CD4-positive, CD25-positive, alpha-beta regulatory T cell (primary cell): ENCODE measurements around the gene TNKS1BP1. TPM values are rescaled to one million over a fixed set of nuclear protein-coding genes. Genes with fewer than 3 reads are reported as not detected.
A peak's percentile ranks its signal among the peaks of the same experiment; 100 is the strongest.

Source experiments
- ATAC-seq, 2 donors: fragments of 150-1000 bp; cut with Tn5 transposase; one replicate each; pipeline ENCODE4 v1.10.0; 2021; ENCODE audit warnings: low read depth in 2 of 2, moderate number of reproducible peaks in 2 of 2, moderate library complexity in 1 of 2
- DNase-seq, 3 donors: peaks; one replicate each; pipeline versions ENCODE4 v3.0.0 to v3.0.0-alpha.2; 2012 to 2022; ENCODE audit warnings: mixed read lengths in 1 of 3
- H3K27ac ChIP-seq: one replicate; pipeline ENCODE4 v1.7.0; 2013; ENCODE audit warnings: mild to moderate bottlenecking, low read length; ENCODE audit not compliant: insufficient read depth, poor library complexity, severe bottlenecking
- H3K27me3 ChIP-seq: one replicate; pipeline ENCODE4 v1.7.0; 2013; ENCODE audit warnings: low read length; ENCODE audit not compliant: control insufficient read depth, insufficient read depth
- H3K36me3 ChIP-seq: one replicate; pipeline ENCODE4 v1.7.0; 2013; ENCODE audit warnings: mild to moderate bottlenecking, low read length, moderate library complexity; ENCODE audit not compliant: control insufficient read depth, insufficient read depth
- H3K4me1 ChIP-seq: 2 replicates; pipeline ENCODE4 v1.7.0; 2013; ENCODE audit warnings: mild to moderate bottlenecking, low read length; ENCODE audit not compliant: insufficient read depth, control insufficient read depth, poor library complexity, severe bottlenecking
- H3K4me3 ChIP-seq: one replicate; pipeline ENCODE4 v1.7.0; 2013; ENCODE audit warnings: low read depth, mild to moderate bottlenecking, low read length, moderate library complexity
- H3K9me3 ChIP-seq, 2 experiments: 1 replicate in 1 of 2; 2 replicates in 1 of 2; pipeline ENCODE4 v1.7.0; 2013; ENCODE audit warnings: low read length in 2 of 2, mild to moderate bottlenecking in 1 of 2, moderate library complexity in 1 of 2; ENCODE audit not compliant: control insufficient read depth in 2 of 2
- H3K27ac Mint-ChIP-seq, 3 donors: one replicate each; pipeline ENCODE4 v1.8.0; 2020 to 2022; ENCODE audit warnings: mild to moderate bottlenecking in 3 of 3, mixed read lengths in 3 of 3, moderate library complexity in 2 of 3
- H3K27me3 Mint-ChIP-seq: one replicate; pipeline ENCODE4 v1.8.0; 2022; ENCODE audit warnings: mild to moderate bottlenecking, mixed read lengths
- H3K36me3 Mint-ChIP-seq: one replicate; pipeline ENCODE4 v1.8.0; 2020; ENCODE audit warnings: mixed read lengths
- H3K4me1 Mint-ChIP-seq, 4 donors: one replicate each; pipeline ENCODE4 v1.8.0; 2020 to 2022; ENCODE audit warnings: mixed read lengths in 4 of 4, mild to moderate bottlenecking in 1 of 4
- H3K4me3 Mint-ChIP-seq, 4 donors: one replicate each; pipeline ENCODE4 v1.8.0; 2020 to 2022; ENCODE audit warnings: mild to moderate bottlenecking in 4 of 4, mixed read lengths in 4 of 4, moderate library complexity in 3 of 4
- H3K9me3 Mint-ChIP-seq, 7 donors: one replicate each; pipeline ENCODE4 v1.8.0; 2020 to 2022; ENCODE audit warnings: mixed read lengths in 7 of 7, mild to moderate bottlenecking in 3 of 7, moderate library complexity in 2 of 7
- polyA plus RNA-seq, 4 donors: library from polyadenylated mRNA; unstranded; fragments of 300-500 nt; fragmentation: Illumina TruSeq; gene quantifications; one replicate each; pipeline ENCODE4 v1.2.3, GENCODE V29; 2021
- total RNA-seq: library from RNA; stranded (reverse); gene quantifications from one replicate; pipeline ENCODE4 v1.2.3, GENCODE V29; 2022

The TNKS1BP1 gene
- total and polyA plus RNA-seq, 5 donors from 2014 or later = 1.5 to 16.3 (median 2.1) TPM

DNA sequence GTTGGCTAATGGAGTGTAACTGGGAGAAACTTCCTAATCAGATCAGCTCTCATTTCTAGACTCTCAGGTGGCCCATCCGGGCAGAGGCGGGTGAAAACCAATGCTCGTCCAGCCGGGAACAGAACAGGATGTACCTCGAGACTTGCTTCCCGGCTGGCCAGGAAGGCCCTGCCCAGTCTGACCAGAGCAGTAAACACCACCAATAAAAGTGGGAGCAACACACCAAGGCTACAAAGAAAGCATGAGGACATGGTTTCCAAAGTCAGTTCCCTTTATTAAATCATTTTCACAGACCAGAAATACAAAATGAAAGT lies 940 bp upstream of the TNKS1BP1 start:
- peaks cover 19% of the 10 kb centered on the region for H3K4me1 ChIP-seq
- H3K27ac ChIP-seq = peak overlapping the region; percentile 83
- Mint-ChIP-seq H3K27me3 (no peaks in the 10 kb centered on the region), H3K4me1 (peaks cover 0 to 58% (median 33%) of the 10 kb centered on the region in 4 donors), H3K36me3 (peaks cover 44% of the 10 kb centered on the region), H3K4me3 (peak overlapping the region; percentile 89 to 94 (median 90)), H3K27ac (peak overlapping the region; percentile 97 to 98 (median 98)), H3K9me3 (no peaks in the 10 kb centered on the region)
- ATAC-seq = no peak
- H3K36me3 ChIP-seq = peaks cover 36% of the 10 kb centered on the region
- H3K27me3 ChIP-seq = no peaks in the 10 kb centered on the region
- no peaks in the 10 kb centered on the region for H3K9me3 ChIP-seq
- DNase-seq = no peak
- peak overlapping the region; percentile 96 for H3K4me3 ChIP-seq

DNA sequence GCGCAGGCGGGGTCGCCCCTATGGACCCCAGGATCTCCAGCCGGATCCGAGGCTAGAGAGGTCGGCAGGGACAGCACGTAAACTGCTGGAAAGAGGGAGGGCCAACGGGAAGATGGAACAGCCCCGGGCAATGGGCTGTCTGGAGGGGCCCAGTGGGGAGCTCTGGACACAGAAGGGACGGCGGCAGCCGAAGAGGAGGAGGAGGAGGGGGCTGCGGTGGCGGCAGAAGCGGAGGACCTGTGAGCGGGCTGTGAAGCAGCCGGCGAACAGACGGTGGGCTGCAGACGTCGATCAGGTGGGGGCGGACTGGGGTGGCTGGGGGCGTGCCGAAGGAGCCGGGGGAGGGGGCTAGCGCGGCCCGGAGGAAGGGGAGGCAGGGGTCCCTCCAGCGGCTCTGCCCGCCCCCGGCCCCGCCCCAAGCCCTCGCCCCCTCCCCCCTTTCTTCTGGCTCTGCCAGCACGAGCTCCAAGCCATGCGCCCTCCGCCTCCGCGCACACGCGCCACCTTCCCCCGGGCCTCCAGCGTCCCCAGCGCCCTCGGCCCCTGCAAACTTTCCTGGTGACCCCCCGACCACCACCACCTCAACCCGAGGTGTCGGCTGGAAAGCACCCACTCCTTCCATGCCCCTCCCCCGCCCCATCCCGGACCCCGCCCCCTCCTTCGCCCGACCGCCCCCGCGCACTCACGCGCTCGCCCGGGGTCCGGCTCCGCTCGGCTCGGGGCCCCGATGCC lies 432 bp downstream of the TNKS1BP1 start:
- H3K4me1 ChIP-seq = peaks cover 19% of the 10 kb centered on the region
- H3K9me3 Mint-ChIP-seq = no peaks in the 10 kb centered on the region
- peaks cover 22% of the 10 kb centered on the region for H3K36me3 ChIP-seq
- H3K9me3 ChIP-seq = no peaks in the 10 kb centered on the region
- no peaks in the 10 kb centered on the region for H3K27me3 Mint-ChIP-seq
- peaks cover 0 to 57% (median 31%) of the 10 kb centered on the region in 4 donors for H3K4me1 Mint-ChIP-seq
- peak overlapping the region; percentile 83 for H3K27ac ChIP-seq
- H3K4me3 ChIP-seq = no peak overlapping the region
- DNase-seq (peak in 2 of 3 donors; percentile 20 to 28), ATAC-seq (no peak)
- H3K27ac Mint-ChIP-seq = peak overlapping the region; percentile 48 to 91 (median 58)
- peak overlapping the region; percentile 84 to 94 (median 89) for H3K4me3 Mint-ChIP-seq
- H3K27me3 ChIP-seq = no peaks in the 10 kb centered on the region
- H3K36me3 Mint-ChIP-seq = peaks cover 35% of the 10 kb centered on the region

DNA sequence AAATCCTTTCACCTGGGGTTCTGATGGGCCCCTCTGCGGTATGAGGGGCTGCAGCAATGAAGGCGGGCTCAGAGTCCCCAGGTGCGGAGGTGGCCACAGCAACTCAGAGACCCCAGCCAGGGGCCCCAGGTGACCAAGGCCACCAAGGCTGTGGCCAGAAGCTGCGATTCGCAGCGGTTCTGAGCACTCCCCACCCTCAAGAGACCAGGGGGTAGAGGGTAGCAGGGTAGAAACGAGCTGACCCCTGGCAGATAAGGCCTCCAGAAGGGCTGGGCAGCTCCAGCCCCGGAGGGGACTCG lies 948 bp downstream of the TNKS1BP1 start:
- H3K4me3 Mint-ChIP-seq = peak overlapping the region; percentile 84 to 94 (median 89)
- Histone ChIP-seq H3K4me1 (peaks cover 19% of the 10 kb centered on the region), H3K27ac (peak overlapping the region; percentile 43), H3K4me3 (no peak overlapping the region), H3K9me3 (no peaks in the 10 kb centered on the region), H3K36me3 (peaks cover 17% of the 10 kb centered on the region), H3K27me3 (no peaks in the 10 kb centered on the region)
- H3K9me3 Mint-ChIP-seq = no peaks in the 10 kb centered on the region
- peaks cover 0 to 57% (median 31%) of the 10 kb centered on the region in 4 donors for H3K4me1 Mint-ChIP-seq
- H3K36me3 Mint-ChIP-seq = peaks cover 34% of the 10 kb centered on the region
- no peak for DNase-seq
- ATAC-seq = no peak
- no peaks in the 10 kb centered on the region for H3K27me3 Mint-ChIP-seq
- peak overlapping the region; percentile 48 to 91 (median 58) for H3K27ac Mint-ChIP-seq

- Histone ChIP-seq H3K4me1 (peaks cover 19% of the 10 kb centered on the region), H3K27me3 (no peaks in the 10 kb centered on the region), H3K27ac (peak overlapping the region; percentile 43), H3K36me3 (peaks cover 12% of the 10 kb centered on the region), H3K4me3 (no peak overlapping the region), H3K9me3 (no peaks in the 10 kb centered on the region)
- Mint-ChIP-seq H3K36me3 (peaks cover 29% of the 10 kb centered on the region), H3K9me3 (no peaks in the 10 kb centered on the region), H3K4me3 (peak overlapping the region; percentile 84 to 94 (median 89)), H3K4me1 (peaks cover 0 to 57% (median 29%) of the 10 kb centered on the region in 4 donors), H3K27me3 (no peaks in the 10 kb centered on the region), H3K27ac (peak overlapping the region; percentile 34 to 91 (median 58))
- no peak for DNase-seq
- ATAC-seq = no peak
These were observed 1.4 kb downstream of the TNKS1BP1 start for GRCh38 chr11:57323167-57323854.

DNA sequence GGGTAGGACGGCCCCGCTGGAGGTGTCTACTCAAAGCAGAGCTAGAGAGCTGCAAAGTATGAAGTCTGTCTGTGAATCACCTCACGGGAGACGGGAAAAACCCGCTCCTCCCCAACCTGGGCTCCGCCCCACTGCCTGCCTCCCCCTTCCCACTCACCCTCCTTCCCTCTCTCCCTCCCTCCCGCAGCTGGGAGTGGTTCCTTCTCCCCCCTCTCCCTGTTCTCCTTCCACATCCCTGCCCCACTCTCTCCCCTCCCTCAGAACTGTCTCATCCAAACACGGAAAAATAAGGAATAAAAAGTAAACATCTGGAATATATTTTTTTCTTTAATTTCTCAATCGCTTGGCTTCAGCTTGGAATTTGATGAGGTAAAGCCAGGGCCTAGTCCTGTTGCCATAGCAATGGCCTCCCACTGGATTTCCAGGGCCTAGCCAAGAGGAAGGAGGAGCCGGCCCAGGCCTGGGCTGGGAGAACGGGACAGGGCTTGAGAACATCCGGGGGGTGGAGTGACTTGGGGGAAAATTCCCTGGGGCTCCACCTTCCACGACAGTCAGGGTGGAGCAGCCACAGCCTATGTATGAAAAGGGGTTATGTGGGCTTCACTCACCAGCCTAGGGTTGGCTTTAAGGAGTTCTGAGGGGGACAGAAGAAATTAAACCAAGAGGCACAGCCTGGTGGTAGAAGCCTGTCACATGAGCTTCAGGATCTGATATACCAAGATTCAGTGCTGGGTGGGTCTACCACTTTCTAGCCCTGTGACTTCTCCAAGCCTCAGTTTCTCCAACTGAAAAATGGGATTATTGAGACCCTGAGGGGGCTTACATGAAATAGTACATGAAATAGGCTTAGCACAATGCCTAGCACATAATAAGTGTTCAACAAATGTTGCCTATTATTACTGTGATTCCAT lies 2.2 kb downstream of the TNKS1BP1 start:
- Mint-ChIP-seq H3K4me3 (peak overlapping the region; percentile 84 to 94 (median 88)), H3K27ac (peak overlapping the region in 2 of 3 donors; percentile 34 to 91), H3K4me1 (peaks cover 0 to 55% (median 29%) of the 10 kb centered on the region in 4 donors), H3K9me3 (no peaks in the 10 kb centered on the region), H3K27me3 (no peaks in the 10 kb centered on the region), H3K36me3 (peaks cover 22% of the 10 kb centered on the region)
- DNase-seq = no peak
- Histone ChIP-seq H3K27me3 (no peaks in the 10 kb centered on the region), H3K27ac (no peak overlapping the region), H3K36me3 (peaks cover 6% of the 10 kb centered on the region), H3K4me3 (no peak overlapping the region), H3K4me1 (peaks cover 19% of the 10 kb centered on the region), H3K9me3 (no peaks in the 10 kb centered on the region)
- no peak for ATAC-seq

DNA sequence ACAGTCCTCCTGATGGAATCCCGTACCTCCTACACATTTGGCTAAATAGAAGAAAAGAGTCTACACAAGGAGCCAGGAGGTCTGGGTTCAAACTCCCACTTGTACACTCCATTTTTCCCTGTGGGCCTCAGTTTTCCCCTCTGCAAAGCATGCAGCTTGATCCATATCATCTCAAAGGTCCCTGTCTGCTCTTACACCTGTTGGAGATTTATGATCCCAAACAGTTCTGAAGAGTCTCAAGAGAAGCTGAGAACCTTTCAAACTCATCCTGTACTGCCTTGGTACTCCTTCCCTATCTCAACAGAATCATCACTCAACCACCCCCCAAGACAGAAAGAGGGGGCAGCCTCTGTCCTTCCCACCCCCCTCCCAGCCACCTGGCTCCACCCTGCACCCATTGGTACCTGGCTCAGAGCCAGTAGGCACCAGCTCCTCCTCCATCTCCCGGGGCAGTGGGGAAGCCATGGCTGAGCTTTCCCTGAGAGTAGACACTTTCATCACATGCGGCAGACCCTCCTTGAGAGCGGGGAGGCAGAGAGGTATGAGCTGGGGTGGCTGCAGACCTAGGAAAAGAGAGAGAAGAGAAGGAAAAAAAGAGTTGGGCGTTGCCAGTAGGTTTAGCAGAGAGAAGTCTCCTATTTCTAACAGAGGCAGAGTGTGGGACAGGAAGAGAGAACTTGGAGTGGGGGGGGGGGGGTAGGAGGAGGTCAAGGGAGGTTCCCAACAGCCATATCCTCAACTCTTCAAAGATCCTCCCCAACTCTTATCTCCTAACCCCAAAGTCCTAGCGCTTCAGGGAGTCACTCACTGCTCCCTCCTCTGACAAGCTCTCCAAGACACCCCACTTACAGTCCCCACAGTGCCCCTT lies 3.1 kb downstream of the TNKS1BP1 start:
- no peaks in the 10 kb centered on the region for H3K27me3 ChIP-seq
- Mint-ChIP-seq H3K4me3 (peak overlapping the region; percentile 26 to 85 (median 67)), H3K27ac (peak overlapping the region in 2 of 3 donors; percentile 36 to 82), H3K9me3 (no peaks in the 10 kb centered on the region), H3K27me3 (no peaks in the 10 kb centered on the region), H3K4me1 (peaks cover 0 to 48% (median 26%) of the 10 kb centered on the region in 4 donors), H3K36me3 (peaks cover 13% of the 10 kb centered on the region)
- DNase-seq (no peak), ATAC-seq (no peak)
- H3K4me1 ChIP-seq = peaks cover 19% of the 10 kb centered on the region
- H3K27ac ChIP-seq = no peak overlapping the region
- H3K36me3 ChIP-seq = peaks cover under 1% of the 10 kb centered on the region
- no peaks in the 10 kb centered on the region for H3K9me3 ChIP-seq
- H3K4me3 ChIP-seq = no peak overlapping the region
